NCI-H2196 treated with DMSO at 0.1 percent for 48 hours (cell line): ENCODE measurements around the gene TSPYL4.

Experiments used
- DNase-seq: peaks from one replicate; lab custom pipeline; 2025; ENCODE audit not compliant: unreplicated experiment; lab: John Stamatoyannopoulos, UW

TSPYL4 gene

DNA sequence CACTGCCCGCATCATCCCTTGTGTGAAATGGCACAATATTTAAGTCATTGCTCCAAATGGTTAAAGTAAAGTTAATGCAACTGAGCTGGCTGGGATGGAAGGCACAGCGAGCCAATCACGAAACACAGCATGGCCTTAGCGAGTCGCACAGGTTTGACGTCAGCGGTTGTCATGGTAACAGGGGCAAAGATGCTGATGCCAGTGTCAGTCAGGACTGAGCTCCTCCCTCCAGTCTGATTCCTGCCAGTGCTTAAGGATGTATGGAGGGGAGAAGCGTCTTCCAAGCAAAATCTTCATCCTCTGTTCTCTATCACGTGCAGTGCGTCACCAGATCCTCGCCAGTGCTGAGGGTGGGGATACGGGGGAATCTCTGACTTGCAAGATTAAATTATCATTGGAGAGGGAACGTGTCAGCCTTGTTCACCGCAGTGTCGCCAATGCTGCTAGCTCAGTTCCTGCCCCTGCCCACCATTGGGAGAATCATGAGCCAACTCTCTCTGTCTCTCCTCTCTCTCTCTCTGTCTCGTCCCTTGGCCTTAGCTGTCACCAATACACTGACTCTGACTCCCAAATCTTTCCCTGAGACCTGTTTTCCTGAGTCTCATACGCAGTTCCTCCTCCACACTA, 24.5 kb downstream of the TSPYL4 start:
- no peak for DNase-seq

DNA sequence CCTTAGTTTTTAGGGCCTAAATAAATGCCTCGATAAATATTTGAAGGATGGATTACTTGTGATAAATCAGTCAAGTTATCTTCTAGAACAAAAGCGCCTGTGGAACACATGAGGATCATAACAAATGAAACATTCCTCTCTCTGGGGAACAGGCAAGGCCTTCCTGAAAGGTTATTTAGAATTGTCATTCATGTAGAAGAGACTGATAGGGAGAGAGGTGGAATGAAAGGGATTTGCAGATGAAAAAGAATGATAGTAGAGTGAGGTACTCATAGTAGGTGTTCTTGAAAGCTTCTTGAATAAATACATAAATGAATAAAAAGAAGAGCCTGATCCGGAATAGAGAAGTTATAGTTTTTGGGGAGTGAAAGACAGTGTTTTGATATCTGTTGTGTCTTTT, 30.5 kb downstream of the TSPYL4 start:
- DNase-seq = no peak

DNA sequence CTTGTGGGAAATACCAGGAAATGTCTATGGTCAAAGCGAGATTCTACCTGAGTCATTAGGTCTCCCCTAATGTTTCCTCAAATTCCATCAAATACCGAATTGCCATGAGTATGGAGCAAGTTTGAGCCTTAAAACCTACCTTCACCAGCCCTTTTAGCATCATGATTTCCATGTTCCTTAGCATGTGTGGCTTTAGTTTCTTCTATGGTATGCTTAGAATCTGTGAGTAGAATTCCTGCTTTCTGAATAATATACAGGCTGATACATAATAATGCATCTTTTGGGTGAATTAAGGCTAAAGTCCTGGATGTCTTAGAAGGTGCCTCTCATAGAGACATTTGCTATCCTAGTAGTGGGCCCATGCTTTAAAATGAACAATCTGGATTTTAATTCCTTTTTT, 32.0 kb downstream of the TSPYL4 start:
- no peak for DNase-seq

GRCh38 chr6:116221067-116221466, 32.8 kb downstream of the TSPYL4 start:
- no peak for DNase-seq

DNA sequence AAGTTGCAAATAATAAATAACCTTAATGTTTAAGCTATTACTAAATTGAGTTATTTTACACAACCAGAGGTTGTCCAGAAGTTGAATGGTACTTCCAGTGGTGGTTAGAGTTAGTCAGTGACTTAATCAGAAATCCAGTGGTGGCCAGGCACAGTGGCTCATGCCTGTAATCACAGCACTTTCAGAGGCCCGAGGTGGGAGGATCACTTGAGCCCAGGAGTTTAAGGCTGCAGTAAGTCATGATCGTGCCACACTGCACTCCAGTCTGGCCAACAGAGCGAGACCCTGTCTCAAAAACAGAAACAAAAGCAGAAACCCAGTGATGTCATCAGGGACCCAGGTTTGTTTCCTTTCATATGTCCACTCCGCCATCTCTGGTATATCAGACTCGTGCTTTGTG, 35.0 kb downstream of the TSPYL4 start:
- DNase-seq = no peak

DNA sequence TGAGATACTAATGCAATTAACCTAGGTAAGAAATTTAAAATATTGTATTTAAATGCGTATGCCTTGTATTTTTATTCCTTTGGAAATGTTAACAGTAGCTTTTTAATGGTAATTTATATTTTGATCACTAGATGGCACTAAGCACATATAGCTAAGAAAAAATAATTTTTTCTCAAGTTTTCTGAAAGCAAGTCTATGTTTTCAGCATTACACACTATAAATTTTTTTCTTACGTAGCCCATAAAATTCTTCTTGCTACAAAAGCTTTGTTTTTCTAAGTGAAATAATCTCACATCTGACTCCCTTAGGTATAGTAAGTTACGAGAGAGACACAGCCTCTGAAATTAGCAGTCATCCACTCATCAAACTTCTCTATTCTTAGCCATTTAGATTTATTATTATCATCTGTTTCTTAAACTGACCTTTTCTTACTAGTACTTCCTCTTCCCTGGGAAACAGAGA, 35.7 kb downstream of the TSPYL4 start:
- no peak for DNase-seq

DNA sequence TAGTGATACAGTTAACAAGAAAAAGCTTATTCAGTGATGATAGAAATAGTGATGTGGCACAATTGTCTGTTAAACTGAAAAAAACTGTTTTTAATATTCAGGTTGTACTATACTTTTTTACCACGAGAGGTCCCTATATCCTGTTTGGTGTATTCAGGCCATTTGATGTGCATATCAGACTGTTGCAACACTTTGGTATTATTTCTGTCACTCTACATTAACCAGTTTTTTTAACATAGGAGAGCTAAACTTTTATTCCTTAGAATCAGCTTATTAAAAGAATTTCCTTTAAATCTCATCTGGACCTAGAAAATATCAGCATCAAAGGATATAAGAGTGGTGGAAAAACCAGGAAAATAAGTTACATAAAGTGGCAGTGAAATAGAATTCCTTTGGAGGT, 36.8 kb downstream of the TSPYL4 start:
- no peak for DNase-seq

DNA sequence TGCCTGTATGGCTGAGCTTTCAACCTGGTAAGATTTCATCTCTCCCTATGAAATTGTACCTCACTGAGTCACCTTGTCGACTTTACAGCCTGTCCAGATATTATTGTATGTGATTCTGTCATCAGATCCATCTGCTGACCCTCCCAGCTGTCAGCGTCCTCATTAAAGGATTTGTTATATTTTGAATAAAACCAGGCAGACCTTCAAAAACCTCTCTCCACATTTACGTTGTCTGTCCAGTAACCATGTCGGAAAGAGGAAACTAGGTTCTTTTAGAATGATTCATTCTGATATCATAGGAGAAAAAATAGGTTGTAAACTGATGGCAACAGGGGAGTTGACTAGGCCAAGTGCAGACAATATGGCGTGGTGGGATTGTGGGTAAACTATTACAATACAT, 38.5 kb downstream of the TSPYL4 start:
- DNase-seq = no peak

DNA sequence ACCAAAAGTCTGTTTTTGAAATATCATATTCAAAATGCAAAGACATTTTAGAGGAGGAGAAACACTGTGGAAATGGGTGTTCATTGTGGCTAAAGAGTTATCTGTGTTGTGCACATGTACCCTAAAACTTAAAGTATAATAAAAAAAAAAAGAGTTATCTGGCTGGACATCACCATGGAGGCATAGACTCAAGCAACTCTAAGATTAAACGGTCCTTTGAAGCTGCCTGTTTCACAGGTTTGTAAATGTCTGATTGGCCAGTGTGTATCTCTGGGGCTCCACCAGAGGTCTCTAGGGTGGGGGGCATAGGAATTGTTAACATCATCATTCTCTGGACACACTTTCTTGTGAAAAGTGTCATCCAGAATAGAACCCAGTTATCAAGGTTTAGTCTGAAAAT, 39.2 kb downstream of the TSPYL4 start:
- no peak for DNase-seq

DNA sequence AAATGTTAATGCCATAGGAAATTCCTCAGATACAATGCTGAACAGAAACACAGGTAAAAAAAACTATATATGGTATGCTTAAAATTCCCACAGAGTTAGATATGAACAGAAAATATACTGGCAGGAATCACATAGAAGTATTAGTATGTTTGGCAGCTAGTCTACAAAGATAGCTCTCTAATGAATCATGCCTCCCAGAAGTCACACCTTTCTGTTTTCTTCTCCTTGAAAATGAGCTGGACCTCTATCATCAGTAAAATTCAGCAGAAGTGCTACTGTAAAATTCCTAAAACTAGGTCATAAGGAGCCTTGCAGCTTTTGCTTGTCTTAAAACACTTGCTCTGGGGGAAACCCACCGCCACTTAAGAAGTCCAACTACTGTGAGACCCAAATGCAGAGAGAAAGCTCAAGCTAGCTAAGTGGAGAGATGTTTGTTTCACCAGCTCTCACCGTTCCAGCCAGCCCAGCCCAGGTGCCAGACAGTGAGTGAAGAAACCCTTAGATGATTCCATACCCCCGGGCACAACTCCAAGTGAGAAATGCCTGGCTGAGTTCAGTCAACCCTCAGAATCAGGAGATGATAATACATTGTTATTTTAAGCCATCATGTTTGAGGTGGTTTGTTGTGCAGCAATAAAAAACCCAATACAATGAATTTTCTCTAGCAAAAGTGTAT, 43.0 kb downstream of the TSPYL4 start:
- peak; percentile 24 for DNase-seq

DNA sequence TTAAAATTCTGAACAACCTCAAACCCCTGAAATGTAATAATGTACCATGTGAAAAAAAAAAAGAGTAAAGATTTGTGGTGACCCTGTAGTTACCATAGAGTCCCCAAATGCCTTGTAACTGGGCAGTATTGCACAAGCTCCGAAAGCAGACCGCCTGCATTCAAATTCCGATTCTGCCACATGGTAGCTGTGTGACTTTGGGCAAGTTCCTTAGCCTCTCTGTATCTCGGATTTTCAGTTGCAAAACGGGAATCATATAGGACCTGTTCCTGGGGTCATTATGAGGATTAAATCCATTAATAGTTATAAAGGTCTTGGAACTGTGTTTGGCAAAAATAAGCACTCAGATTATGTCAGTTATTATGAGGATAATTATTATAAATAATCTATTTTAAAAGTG, 43.6 kb downstream of the TSPYL4 start:
- no peak for DNase-seq

DNA sequence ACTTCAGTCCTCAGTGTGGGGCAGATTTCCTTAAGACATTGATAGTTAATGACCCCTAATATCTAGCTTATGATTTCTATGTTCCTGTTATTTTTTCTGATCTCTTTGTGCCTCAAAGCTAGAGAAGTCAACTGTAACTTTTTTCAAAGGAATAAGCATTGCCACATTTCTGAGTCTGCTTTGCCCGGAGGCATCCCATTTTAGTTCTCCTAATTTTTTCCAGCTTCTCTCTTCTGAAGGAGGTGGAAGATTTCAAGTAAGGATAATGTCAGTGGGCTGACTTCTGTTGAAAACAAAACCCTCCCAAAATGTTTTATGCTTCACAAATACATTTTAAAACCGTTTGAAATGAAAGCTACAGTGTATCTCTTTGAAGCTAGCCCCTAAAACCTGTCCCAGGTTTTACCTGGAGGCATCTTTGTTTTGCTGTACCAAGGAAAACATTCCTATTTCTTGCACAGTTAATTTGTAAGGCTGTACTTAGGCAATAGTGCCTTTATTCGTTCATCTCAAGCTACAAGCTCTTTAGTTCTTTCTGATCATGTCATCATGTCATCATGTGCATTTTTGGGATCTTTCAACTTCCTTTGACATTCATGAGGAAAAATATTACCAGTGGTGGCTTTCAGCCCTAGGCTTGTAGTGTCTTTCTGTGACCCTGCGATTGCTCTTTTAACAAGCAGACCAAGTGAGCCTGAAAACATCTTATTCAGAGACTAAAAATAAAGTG, 45.7 kb downstream of the TSPYL4 start:
- DNase-seq = no peak

DNA sequence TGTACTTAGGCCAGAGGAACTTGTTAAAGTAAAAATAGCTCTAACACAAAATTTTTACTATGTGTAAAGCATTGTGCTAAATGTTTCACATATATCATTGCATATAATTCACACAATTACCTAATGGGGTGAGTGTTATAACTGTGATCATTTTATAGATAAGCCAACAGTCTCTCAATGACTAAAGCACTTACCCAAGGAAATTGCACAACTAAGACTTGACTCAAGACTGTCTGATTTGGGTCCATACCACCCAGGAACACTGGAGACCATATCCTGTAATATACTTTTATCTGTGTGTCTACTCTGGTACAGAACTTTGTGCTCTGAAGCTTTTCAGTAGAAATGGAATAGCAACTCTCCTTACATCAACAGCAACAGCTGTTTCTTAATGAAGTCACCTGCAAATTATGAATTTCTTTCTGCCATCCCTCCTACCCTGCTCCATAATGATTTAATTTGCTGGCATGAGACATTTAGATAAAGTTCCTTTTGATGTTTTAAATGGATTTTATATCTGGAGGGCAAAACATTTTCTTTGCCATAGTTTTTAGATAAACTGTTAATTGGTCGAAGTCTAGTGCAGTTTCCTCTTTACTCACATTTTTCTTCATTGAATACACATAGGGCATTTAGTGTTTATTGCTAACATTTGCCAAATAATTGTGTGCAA, 47.5 kb downstream of the TSPYL4 start:
- no peak for DNase-seq

DNA sequence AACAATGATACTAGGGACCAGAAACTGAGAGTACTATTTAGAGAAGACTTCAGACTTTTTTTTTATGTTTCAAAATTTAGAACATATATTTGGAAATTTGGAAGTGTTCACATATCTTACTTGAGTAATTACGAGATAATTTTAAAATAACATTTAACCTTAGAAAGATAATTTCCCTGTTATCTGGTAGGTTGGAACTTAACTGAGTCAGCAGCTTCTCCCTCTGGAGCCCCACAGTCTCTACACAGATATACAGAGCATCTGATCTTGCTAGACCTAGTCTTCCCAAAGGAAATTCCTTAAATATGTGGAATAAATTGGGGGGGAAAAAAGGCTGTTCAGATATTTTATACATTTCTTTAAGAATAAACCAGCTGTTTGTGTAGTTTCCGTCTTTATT, 48.6 kb downstream of the TSPYL4 start:
- DNase-seq = no peak

GRCh38 chr6:116201538-116201937, 52.3 kb downstream of the TSPYL4 start:
- DNase-seq = no peak

DNA sequence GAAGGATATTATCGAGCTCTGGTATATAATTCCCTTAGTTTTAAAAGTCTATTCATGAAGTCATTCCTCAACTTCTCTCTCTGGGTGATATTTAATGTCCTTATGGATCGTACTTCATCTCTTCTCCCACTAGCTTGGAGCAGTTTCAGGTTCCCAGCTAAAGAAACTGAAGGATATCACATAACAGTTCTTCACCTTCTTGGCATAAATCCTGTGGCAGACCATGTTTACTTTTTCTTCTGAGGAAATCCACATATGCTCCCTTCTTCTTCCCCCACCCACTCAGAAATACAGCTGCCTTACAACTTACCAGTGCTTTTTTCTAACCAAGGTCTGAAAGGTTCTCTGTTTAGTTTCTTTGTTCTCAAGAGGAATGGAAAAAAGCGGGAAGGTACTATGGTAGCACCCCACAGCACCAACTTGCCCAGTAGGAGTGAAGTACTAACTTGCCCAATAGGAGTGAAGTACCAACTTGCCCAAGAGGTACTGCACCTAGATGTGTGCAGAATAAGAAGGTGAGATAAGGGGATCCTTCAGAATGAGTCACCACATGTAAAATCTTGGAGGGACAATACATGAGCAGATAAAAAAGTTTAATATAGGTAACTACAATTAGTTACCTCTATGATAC, 53.1 kb downstream of the TSPYL4 start:
- DNase-seq = no peak
